Glutamatergic neuron (in vitro differentiated cells): Measurements from ENCODE around the gene GAMT. TPM values are rescaled to one million over a fixed set of nuclear protein-coding genes. Genes with fewer than 3 reads are reported as not detected.
"Not testable (repeated sequence)": the region's sequence is repeated elsewhere in the genome, so short reads cannot be mapped to it uniquely, and the experiment has no call there.

ENCODE experiments used
- DNase-seq: peaks from one replicate; pipeline ENCODE4 v3.0.0; 2022
- H3K27ac Mint-ChIP-seq: one replicate; pipeline ENCODE4 v1.8.0; 2020; ENCODE audit warnings: mild to moderate bottlenecking, mixed read lengths, inconsistent platforms; ENCODE audit not compliant: unreplicated experiment
- H3K27me3 Mint-ChIP-seq: one replicate; pipeline ENCODE4 v1.8.0; 2020; ENCODE audit warnings: mild to moderate bottlenecking, moderate library complexity, mixed read lengths, inconsistent platforms; ENCODE audit not compliant: unreplicated experiment
- H3K36me3 Mint-ChIP-seq: one replicate; pipeline ENCODE4 v1.8.0; 2020; ENCODE audit warnings: mild to moderate bottlenecking, mixed read lengths, inconsistent platforms; ENCODE audit not compliant: unreplicated experiment
- H3K4me1 Mint-ChIP-seq: one replicate; pipeline ENCODE4 v1.8.0; 2020; ENCODE audit warnings: mild to moderate bottlenecking, low read depth, mixed read lengths, inconsistent platforms; ENCODE audit not compliant: unreplicated experiment
- H3K4me3 Mint-ChIP-seq: one replicate; pipeline ENCODE4 v1.8.0; 2020; ENCODE audit warnings: mild to moderate bottlenecking, mixed read lengths, inconsistent platforms; ENCODE audit not compliant: unreplicated experiment
- H3K9me3 Mint-ChIP-seq: one replicate; pipeline ENCODE4 v1.8.0; 2020; ENCODE audit warnings: mild to moderate bottlenecking, moderate library complexity, mixed read lengths, inconsistent platforms; ENCODE audit not compliant: unreplicated experiment
- total RNA-seq: library from RNA; stranded (reverse); fragmentation: NEBNext Ultra II Directional; extraction: Animal tissue kit (Norgen Biotek cat#: 25700); gene quantifications from one replicate; pipeline ENCODE4 v1.2.1, GENCODE V29; 2021; ENCODE audit not compliant: unreplicated experiment
- TF ChIP-seq, protein P1 (sequence below): fragments of 200-600 bp; sonication (generic); IDR thresholded peaks from one replicate; pipeline ENCODE4 v1.5.0; 2021; ENCODE audit not compliant: partially characterized antibody, unreplicated experiment

Gene GAMT
- total RNA-seq, 1 donor from 2014 or later, result 17.9 TPM

DNA sequence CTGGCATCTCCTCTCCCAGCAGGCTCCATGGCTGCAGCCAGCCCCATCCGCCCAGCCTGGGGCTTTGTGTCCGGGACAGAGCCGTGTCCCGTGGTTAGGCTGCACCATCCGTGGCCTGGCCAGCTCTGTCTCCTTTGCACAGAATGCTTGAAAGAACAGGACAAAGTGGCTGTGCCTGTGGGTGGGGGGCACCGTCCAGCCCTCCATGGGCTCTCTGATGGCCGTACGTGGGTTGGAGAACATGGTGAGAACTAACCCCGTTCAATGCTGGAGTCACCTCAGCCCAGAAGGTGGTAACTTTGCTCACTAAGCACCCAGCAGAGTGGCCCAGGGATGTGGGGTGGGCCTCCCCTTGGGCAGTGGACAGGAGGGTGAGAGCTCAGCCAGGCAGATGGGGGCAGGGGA is 39.7 kb upstream of the GAMT start:
- peak overlapping the region; percentile 57 for H3K4me3 Mint-ChIP-seq
- no peak for DNase-seq
- no peak overlapping the region for H3K27ac Mint-ChIP-seq
- no peaks in the 10 kb centered on the region for H3K36me3 Mint-ChIP-seq
- peaks cover 18% of the 10 kb centered on the region for H3K9me3 Mint-ChIP-seq
- TF ChIP-seq, protein P1, sequence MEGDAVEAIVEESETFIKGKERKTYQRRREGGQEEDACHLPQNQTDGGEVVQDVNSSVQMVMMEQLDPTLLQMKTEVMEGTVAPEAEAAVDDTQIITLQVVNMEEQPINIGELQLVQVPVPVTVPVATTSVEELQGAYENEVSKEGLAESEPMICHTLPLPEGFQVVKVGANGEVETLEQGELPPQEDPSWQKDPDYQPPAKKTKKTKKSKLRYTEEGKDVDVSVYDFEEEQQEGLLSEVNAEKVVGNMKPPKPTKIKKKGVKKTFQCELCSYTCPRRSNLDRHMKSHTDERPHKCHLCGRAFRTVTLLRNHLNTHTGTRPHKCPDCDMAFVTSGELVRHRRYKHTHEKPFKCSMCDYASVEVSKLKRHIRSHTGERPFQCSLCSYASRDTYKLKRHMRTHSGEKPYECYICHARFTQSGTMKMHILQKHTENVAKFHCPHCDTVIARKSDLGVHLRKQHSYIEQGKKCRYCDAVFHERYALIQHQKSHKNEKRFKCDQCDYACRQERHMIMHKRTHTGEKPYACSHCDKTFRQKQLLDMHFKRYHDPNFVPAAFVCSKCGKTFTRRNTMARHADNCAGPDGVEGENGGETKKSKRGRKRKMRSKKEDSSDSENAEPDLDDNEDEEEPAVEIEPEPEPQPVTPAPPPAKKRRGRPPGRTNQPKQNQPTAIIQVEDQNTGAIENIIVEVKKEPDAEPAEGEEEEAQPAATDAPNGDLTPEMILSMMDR, result no peak
- peaks cover 6% of the 10 kb centered on the region for H3K27me3 Mint-ChIP-seq
- peaks cover 3% of the 10 kb centered on the region for H3K4me1 Mint-ChIP-seq

DNA sequence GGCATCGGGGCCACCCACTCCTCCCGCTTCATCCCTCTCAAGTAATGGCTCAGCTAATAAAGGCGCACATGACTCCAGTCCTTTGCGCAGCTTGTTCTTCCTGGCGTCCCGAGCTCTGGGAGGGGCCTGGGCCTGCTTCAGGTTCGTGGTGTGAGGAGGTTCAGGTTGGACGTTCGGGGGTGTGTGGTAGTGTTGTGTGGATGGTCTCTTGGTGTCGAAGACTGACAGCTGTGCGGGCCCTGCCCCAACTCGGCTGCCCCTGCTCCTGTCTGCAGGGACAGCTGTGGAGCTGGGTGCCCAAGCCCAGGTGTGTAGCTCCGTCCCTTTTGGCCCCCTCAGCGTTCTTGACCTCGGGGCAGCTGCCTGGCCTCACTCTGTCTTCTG is 39.1 kb upstream of the GAMT start:
- H3K9me3 Mint-ChIP-seq, result peaks cover 20% of the 10 kb centered on the region
- no peaks in the 10 kb centered on the region for H3K36me3 Mint-ChIP-seq

DNA sequence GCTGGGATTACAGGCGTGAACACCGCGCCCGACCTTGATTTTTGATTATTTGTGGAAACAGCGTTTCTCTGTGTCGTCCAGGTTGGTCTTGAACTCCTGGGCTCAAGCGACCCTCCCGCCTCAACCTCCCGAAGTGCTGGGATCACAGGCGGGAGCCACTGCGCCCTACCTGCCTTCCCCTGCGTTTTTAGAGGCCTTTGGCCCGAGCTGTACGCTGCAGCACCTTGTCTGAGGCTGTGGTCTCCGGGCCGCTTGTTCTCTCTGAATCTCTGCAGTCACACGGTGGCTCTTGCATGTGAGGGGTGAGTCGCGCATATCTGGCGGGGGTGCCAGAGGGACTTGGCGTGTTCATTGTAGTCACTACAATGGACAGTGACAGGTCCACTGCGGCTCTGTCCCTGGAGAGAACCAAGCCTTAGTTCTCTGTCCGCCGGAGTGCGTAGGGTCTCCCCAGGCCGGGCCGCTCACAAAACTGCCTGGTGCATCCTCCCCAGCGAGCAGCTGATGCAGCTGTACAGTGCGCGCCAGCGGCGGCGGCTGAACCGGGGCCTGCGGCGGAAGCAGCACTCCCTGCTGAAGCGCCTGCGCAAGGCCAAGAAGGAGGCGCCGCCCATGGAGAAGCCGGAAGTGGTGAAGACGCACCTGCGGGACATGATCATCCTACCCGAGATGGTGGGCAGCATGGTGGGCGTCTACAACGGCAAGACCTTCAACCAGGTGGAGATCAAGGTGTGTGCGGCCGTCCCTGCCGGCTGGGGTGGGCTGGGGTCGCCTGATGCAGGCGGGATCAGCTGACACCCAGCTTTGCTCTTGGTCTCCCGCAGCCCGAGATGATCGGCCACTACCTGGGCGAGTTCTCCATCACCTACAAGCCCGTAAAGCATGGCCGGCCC is 38.4 kb upstream of the GAMT start:
- H3K27me3 Mint-ChIP-seq, H3K36me3 Mint-ChIP-seq, H3K4me1 Mint-ChIP-seq, DNase-seq: not testable (repeated sequence)
- Mint-ChIP-seq H3K27ac (peak overlapping the region; percentile 86), H3K4me3 (peak overlapping the region; percentile 90), H3K9me3 (peaks cover 20% of the 10 kb centered on the region)

More for the DNA sequence above, 39.1 kb upstream of the GAMT start:
- Mint-ChIP-seq H3K27me3 (peaks cover 5% of the 10 kb centered on the region), H3K4me3 (peak overlapping the region; percentile 57), H3K4me1 (peaks cover 6% of the 10 kb centered on the region), H3K27ac (peak overlapping the region; percentile 43)
- TF ChIP-seq, protein P1, result no peak
- DNase-seq, result no peak

DNA sequence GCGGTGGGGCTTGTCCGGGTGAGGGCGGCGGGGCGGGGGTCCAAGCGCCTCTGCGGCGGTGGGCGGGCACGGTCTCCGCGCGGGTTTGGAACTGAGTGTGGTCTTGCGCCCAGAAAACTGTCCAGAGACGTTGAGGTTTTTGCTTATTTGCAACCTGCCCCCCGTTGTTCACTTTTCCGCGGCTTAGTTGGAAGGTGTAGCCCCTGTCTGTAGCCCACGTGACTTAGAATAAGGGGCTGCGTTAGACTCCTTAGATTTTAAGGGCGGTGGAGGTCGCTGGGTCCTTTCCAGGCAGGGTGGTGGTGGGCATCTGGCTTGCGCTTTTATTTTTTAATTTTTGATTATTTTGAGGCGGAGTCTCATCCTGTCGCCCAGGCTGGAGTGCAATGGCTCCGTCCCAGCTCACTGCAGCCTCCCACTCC is 37.6 kb upstream of the GAMT start:
- H3K27ac Mint-ChIP-seq, result peak overlapping the region; percentile 80
- H3K4me1 Mint-ChIP-seq, result peaks cover 7% of the 10 kb centered on the region
- H3K27me3 Mint-ChIP-seq, result peaks cover 2% of the 10 kb centered on the region
- H3K36me3 Mint-ChIP-seq, result no peaks in the 10 kb centered on the region
- peaks cover 18% of the 10 kb centered on the region for H3K9me3 Mint-ChIP-seq
- H3K4me3 Mint-ChIP-seq, result peak overlapping the region; percentile 90
- no peak for DNase-seq
- TF ChIP-seq, protein P1, result no peak

DNA sequence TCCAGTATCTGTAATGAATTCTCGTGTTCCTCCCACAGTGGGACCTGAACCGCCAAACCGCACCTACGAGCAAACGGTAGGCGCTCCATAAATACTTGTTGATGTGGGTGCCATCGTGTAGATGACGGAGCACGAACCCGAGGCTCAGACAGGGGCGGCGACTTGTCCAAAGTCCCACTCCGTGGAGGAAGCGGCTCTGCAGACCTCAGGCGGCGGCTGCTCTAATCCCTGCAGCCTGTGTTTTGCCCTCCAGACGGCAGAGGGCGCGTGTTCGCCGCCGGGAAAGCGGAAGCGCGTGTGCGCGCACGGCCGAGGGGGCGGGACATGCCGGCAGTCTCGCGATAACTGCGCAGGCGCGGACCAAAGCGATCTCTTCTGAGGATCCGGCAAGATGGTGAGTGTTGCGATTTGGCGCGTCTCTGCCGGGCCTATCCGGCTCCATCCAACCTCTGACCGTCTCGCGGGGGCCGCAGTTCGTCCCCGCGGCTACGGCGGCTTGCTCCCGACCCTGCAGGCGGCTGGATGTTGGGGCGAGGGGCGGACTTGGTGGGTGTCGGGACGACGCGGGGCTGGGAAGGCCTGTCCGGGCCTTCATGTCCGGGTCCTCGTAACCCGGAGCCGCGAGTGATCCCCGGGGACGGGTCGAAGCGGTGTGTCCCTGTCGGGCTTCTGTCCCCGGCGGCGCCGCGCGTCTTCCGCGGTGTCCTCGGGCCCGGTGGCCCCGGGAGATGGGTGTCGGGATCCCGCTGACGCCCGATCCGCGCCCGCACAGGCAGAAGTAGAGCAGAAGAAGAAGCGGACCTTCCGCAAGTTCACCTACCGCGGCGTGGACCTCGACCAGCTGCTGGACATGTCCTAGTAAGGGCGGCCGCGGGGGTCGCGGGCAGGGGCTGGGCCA is 36.9 kb upstream of the GAMT start, which contains the start of gene RPS15:
TSS of gene RPS15 (plus strand) at position 362 of the 898 bp plus-strand sequence. CDS start at position 392, 30 bp downstream.
- Mint-ChIP-seq H3K36me3 (no peaks in the 10 kb centered on the region), H3K27ac (peak within 1 kb of the TSS; percentile 97), H3K4me1 (peaks cover 7% of the 10 kb centered on the region), H3K9me3 (peaks cover 16% of the 10 kb centered on the region), H3K27me3 (peaks cover 2% of the 10 kb centered on the region), H3K4me3 (peak within 1 kb of the TSS; percentile 90)
- peak; percentile 97 for DNase-seq
- TF ChIP-seq, protein P1, result peak; percentile 85
